GM23338 (cell line): ENCODE results near the gene OTUB2. TPM values are rescaled to one million over a fixed set of nuclear protein-coding genes. Genes with fewer than 3 reads are reported as not detected.

ENCODE experiments used
- ATAC-seq: fragments of 200-7000 bp; cut with Tn5 transposase; 3 replicates; pipeline ENCODE4 v1.9.1; 2020
- DNase-seq: peaks from one replicate; pipeline ENCODE4 v3.0.0-alpha.2; 2015; ENCODE audit warnings: low spot score
- H2AFZ ChIP-seq: fragments of 200-600 bp; sonication (generic); 2 replicates; pipeline ENCODE4 v1.8.0; 2016; ENCODE audit warnings: antibody characterized with exemption, mild to moderate bottlenecking, moderate library complexity
- H3F3A ChIP-seq: fragments of 200-600 bp; sonication (generic); replicated peaks from 2 replicates; pipeline ENCODE4 v1.8.0; 2017; ENCODE audit warnings: antibody characterized with exemption, mixed run types, low read depth
- H3K27ac ChIP-seq: fragments of 200-600 bp; sonication (generic); 2 replicates; pipeline ENCODE4 v1.6.1; 2016; ENCODE audit warnings: low read depth
- H3K27me3 ChIP-seq: fragments of 200-600 bp; sonication (generic); 2 replicates; pipeline ENCODE4 v1.8.0; 2016; ENCODE audit warnings: mild to moderate bottlenecking, mixed run types, moderate library complexity; ENCODE audit not compliant: insufficient read depth
- H3K36me3 ChIP-seq: fragments of 200-600 bp; sonication (generic); 2 replicates; pipeline ENCODE4 v1.8.0; 2016; ENCODE audit warnings: mild to moderate bottlenecking; ENCODE audit not compliant: insufficient read depth
- H3K4me1 ChIP-seq: fragments of 200-600 bp; sonication (generic); 2 replicates; pipeline ENCODE4 v1.8.0; 2016; ENCODE audit warnings: mild to moderate bottlenecking, moderate library complexity; ENCODE audit not compliant: insufficient read depth
- H3K4me2 ChIP-seq: fragments of 200-600 bp; sonication (generic); 2 replicates; pipeline ENCODE4 v1.7.1; 2017; ENCODE audit warnings: mixed run types
- H3K4me3 ChIP-seq: fragments of 200-600 bp; sonication (generic); 2 replicates; pipeline ENCODE4 v1.6.1; 2016; ENCODE audit warnings: mixed run types
- H3K79me2 ChIP-seq: fragments of 200-600 bp; sonication (generic); replicated peaks from 2 replicates; pipeline ENCODE4 v1.8.0; 2017; ENCODE audit warnings: mild to moderate bottlenecking; ENCODE audit not compliant: insufficient read depth
- H3K9me2 ChIP-seq: fragments of 200-600 bp; sonication (generic); 2 replicates; pipeline ENCODE4 v1.8.0; 2017; ENCODE audit not compliant: insufficient read depth
- H4K20me1 ChIP-seq: fragments of 200-600 bp; sonication (generic); replicated peaks from 2 replicates; pipeline ENCODE4 v1.8.0; 2017; ENCODE audit warnings: mild to moderate bottlenecking; ENCODE audit not compliant: insufficient read depth
- H3K27ac Mint-ChIP-seq: 2 replicates; pipeline ENCODE4 v1.8.0; 2020; ENCODE audit warnings: inconsistent platforms, mild to moderate bottlenecking, moderate library complexity, mixed read lengths
- H3K27me3 Mint-ChIP-seq: 3 replicates; pipeline ENCODE4 v1.8.0; 2022; ENCODE audit warnings: low read depth, mild to moderate bottlenecking, moderate library complexity, mixed read lengths, inconsistent platforms; ENCODE audit not compliant: insufficient read depth, poor library complexity
- H3K36me3 Mint-ChIP-seq: 3 replicates; pipeline ENCODE4 v1.8.0; 2021; ENCODE audit warnings: low read depth, mild to moderate bottlenecking, inconsistent platforms, moderate library complexity, mixed read lengths
- H3K4me1 Mint-ChIP-seq: 3 replicates; pipeline ENCODE4 v1.8.0; 2020; ENCODE audit warnings: mild to moderate bottlenecking, inconsistent platforms, mixed read lengths
- H3K4me3 Mint-ChIP-seq: 3 replicates; pipeline ENCODE4 v1.8.0; 2021; ENCODE audit warnings: moderate library complexity, mild to moderate bottlenecking, inconsistent platforms, mixed read lengths
- H3K9me3 Mint-ChIP-seq: 3 replicates; pipeline ENCODE4 v1.8.0; 2020; ENCODE audit warnings: moderate library complexity, mild to moderate bottlenecking, inconsistent platforms, mixed read lengths
- CREB1 ChIP-seq: fragments of 250-450 bp; sonication (Bioruptor Pico); IDR thresholded peaks from 2 replicates; pipeline ENCODE4 v1.5.0; 2020; ENCODE audit warnings: low read depth, mild to moderate bottlenecking, moderate library complexity
- EZH2 ChIP-seq: fragments of 200-600 bp; sonication (generic); IDR thresholded peaks from one replicate; pipeline ENCODE4 v1.8.0; 2017; ENCODE audit warnings: antibody characterized with exemption, mild to moderate bottlenecking, low read depth; ENCODE audit not compliant: unreplicated experiment
- EZH2phosphoT487 ChIP-seq: fragments of 200-600 bp; sonication (generic); IDR thresholded peaks from one replicate; pipeline ENCODE4 v1.8.1; 2018; ENCODE audit warnings: antibody characterized with exemption; ENCODE audit not compliant: unreplicated experiment
- JUNB ChIP-seq: IDR thresholded peaks from one replicate; pipeline ENCODE4 v1.6.1; 2016; ENCODE audit warnings: antibody characterized with exemption; ENCODE audit not compliant: unreplicated experiment
- NANOG ChIP-seq: IDR thresholded peaks from 2 replicates; pipeline ENCODE4 v1.6.1; 2016; ENCODE audit warnings: antibody characterized with exemption, borderline replicate concordance
- POLR2AphosphoS5 ChIP-seq: IDR thresholded peaks from 2 replicates; pipeline ENCODE4 v1.6.1; 2016; ENCODE audit warnings: antibody characterized with exemption, low read depth
- STAT1 ChIP-seq: IDR thresholded peaks from one replicate; pipeline ENCODE4 v1.6.1; 2016; ENCODE audit warnings: antibody characterized with exemption; ENCODE audit not compliant: unreplicated experiment
- ZNF114 ChIP-seq: fragments of 250-450 bp; sonication (Bioruptor Pico); IDR thresholded peaks from 2 replicates; pipeline ENCODE4 v1.5.0; 2020; ENCODE audit warnings: mild to moderate bottlenecking, moderate library complexity
- ZNF331 ChIP-seq: fragments of 250-450 bp; sonication (Bioruptor Pico); IDR thresholded peaks from 2 replicates; pipeline ENCODE4 v1.5.0; 2020; ENCODE audit warnings: low read depth, mild to moderate bottlenecking, moderate library complexity
- polyA plus RNA-seq: library from polyadenylated mRNA; unstranded; fragments of >200 nt; fragmentation: Nextera tagmentation; extraction: Ambion mirVana; gene quantifications from 2 replicates; pipeline ENCODE4 v1.2.1, GENCODE V29; 2016
- total RNA-seq: library from RNA; depleted of rRNA; stranded (reverse); fragments of >200 nt; shearing (Covaris generic); gene quantifications from 2 replicates; pipeline ENCODE4 v1.2.3, GENCODE V29; 2014
- TF ChIP-seq, protein P1 (sequence below), 2 experiments: fragments of 200-600 bp in 1 of 2; sonication (generic) in 1 of 2; conservative IDR thresholded peaks; 2 replicates each; pipeline versions ENCODE4 v1.5.1 to v1.6.1; 2016 to 2017; ENCODE audit warnings: antibody characterized with exemption in 2 of 2, low read depth in 2 of 2, mild to moderate bottlenecking in 2 of 2, moderate library complexity in 1 of 2
- TF ChIP-seq, protein P2 (sequence below): IDR thresholded peaks from 2 replicates; pipeline ENCODE4 v1.6.1; 2016; ENCODE audit warnings: antibody characterized with exemption

OTUB2 gene
- total and polyA plus RNA-seq, 2 experiments from 2014 or later = 2.1 to 4.1 TPM

DNA sequence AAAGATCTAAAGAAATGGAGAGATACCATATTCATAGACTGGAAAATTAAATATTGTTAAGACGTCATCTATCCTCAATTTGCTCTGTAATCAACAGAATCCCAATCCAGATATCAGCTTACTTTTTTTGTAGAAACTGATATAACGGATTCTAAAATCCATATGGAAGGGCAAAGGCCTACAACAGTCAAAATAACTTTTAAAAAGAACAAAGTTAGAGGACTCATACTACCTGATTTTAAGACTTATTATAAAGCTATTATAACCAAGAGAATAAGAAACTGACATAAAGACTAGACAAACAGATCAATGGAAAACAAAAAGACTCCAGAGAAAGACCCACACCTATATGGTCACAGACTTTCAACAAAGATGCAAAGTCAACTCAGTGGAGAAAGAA lies 48.9 kb downstream of the OTUB2 start:
- Histone ChIP-seq H3K9me2 (no peaks in the 10 kb centered on the region), H3K4me2 (no peak overlapping the region), H3F3A (no peaks in the 10 kb centered on the region), H3K36me3 (peaks cover 24% of the 10 kb centered on the region; the same call in 1 of the 2 replicates), H3K4me3 (no peak overlapping the region), H4K20me1 (peaks cover 43% of the 10 kb centered on the region), H3K27me3 (no peaks in the 10 kb centered on the region), H3K4me1 (peaks cover 7% of the 10 kb centered on the region), H3K27ac (no peak overlapping the region), H3K79me2 (peaks cover 100% of the 10 kb centered on the region), H2AFZ (no peak overlapping the region)
- DNase-seq (no peak), ATAC-seq (no peak)
- H3K27ac Mint-ChIP-seq = no peak overlapping the region
- peaks cover 17% of the 10 kb centered on the region for H3K4me1 Mint-ChIP-seq
- TF ChIP-seq, protein P1, sequence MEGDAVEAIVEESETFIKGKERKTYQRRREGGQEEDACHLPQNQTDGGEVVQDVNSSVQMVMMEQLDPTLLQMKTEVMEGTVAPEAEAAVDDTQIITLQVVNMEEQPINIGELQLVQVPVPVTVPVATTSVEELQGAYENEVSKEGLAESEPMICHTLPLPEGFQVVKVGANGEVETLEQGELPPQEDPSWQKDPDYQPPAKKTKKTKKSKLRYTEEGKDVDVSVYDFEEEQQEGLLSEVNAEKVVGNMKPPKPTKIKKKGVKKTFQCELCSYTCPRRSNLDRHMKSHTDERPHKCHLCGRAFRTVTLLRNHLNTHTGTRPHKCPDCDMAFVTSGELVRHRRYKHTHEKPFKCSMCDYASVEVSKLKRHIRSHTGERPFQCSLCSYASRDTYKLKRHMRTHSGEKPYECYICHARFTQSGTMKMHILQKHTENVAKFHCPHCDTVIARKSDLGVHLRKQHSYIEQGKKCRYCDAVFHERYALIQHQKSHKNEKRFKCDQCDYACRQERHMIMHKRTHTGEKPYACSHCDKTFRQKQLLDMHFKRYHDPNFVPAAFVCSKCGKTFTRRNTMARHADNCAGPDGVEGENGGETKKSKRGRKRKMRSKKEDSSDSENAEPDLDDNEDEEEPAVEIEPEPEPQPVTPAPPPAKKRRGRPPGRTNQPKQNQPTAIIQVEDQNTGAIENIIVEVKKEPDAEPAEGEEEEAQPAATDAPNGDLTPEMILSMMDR (conservative IDR thresholded peaks at IDR 0.05; ENCODE audit: low read depth in 2 of 2) = no peak
- TF ChIP-seq, protein P2, sequence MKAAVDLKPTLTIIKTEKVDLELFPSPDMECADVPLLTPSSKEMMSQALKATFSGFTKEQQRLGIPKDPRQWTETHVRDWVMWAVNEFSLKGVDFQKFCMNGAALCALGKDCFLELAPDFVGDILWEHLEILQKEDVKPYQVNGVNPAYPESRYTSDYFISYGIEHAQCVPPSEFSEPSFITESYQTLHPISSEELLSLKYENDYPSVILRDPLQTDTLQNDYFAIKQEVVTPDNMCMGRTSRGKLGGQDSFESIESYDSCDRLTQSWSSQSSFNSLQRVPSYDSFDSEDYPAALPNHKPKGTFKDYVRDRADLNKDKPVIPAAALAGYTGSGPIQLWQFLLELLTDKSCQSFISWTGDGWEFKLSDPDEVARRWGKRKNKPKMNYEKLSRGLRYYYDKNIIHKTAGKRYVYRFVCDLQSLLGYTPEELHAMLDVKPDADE = no peak
- TF ChIP-seq STAT1 = no peak
- TF ChIP-seq ZNF331 = no peak
- no peak for TF ChIP-seq JUNB
- no peak for TF ChIP-seq ZNF114 (CRISPR knock-in tag)
- TF ChIP-seq EZH2phosphoT487 = no peak
- TF ChIP-seq NANOG = no peak
- TF ChIP-seq EZH2 = no peak
- no peak for TF ChIP-seq CREB1
- TF ChIP-seq POLR2AphosphoS5 = no peak
- H3K27me3 Mint-ChIP-seq = peaks cover under 1% of the 10 kb centered on the region
- peaks cover 83% of the 10 kb centered on the region for H3K36me3 Mint-ChIP-seq
- H3K9me3 Mint-ChIP-seq = peaks cover 39% of the 10 kb centered on the region
- no peak overlapping the region for H3K4me3 Mint-ChIP-seq

DNA sequence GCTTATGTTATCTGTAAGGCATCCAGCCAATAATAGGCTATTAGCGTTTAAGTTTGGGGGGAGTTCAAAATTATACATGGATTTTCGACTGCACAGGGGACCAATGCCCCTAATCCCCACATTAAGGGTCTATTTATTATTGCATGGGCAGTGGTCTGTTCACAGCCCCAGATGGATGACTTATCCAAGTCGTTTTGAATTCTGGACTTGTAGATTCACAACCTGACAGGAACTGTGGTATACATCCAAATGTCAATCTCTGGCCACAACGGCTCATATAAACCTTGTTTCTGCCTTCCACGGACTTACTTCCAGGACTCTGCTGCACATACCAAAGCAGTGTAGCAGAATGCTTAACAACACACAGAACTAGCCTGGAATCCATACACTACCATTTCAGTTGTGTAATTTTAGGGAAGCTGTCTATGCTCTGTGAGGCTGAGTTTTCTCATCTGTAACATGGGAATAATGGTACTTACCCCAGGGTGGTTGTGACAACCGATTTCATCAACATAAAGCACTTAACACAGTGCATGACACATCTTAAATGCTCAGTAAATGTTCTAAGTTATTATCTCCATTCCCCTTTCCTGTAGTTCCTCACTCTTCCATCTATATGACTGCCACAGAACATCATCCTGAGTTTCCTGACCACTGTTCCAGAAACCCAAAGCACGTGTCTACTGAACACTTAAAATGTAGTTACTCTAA lies 51.1 kb downstream of the OTUB2 start:
- Histone ChIP-seq H3K4me1 (peaks cover 16% of the 10 kb centered on the region), H3K79me2 (peaks cover 93% of the 10 kb centered on the region)
- no peak for ATAC-seq
- TF ChIP-seq POLR2AphosphoS5 = no peak
- TF ChIP-seq, protein P1 (conservative IDR thresholded peaks at IDR 0.05; ENCODE audit: low read depth in 2 of 2) = no peak

More for the DNA sequence above, 51.1 kb downstream of the OTUB2 start:
- H3K4me2 ChIP-seq = no peak overlapping the region
- Mint-ChIP-seq H3K27ac (no peak overlapping the region), H3K27me3 (peaks cover 2% of the 10 kb centered on the region), H3K36me3 (peaks cover 63% of the 10 kb centered on the region), H3K9me3 (peaks cover 20% of the 10 kb centered on the region), H3K4me3 (no peak overlapping the region), H3K4me1 (peaks cover 23% of the 10 kb centered on the region)
- H3F3A ChIP-seq = no peaks in the 10 kb centered on the region
- H4K20me1 ChIP-seq = peaks cover 41% of the 10 kb centered on the region
- H3K27me3 ChIP-seq = no peaks in the 10 kb centered on the region
- H3K9me2 ChIP-seq = no peaks in the 10 kb centered on the region
- no peak overlapping the region for H3K4me3 ChIP-seq
- H3K36me3 ChIP-seq = peaks cover 24% of the 10 kb centered on the region; the same call in 1 of the 2 replicates
- H3K27ac ChIP-seq = no peak overlapping the region
- no peak overlapping the region for H2AFZ ChIP-seq
- DNase-seq = no peak
